ENCODE results near the gene POU6F1. TPM values are rescaled to one million over a fixed set of nuclear protein-coding genes. Genes with fewer than 3 reads are reported as not detected.
"Not testable (repeated sequence)": the region's sequence is repeated elsewhere in the genome, so short reads cannot be mapped to it uniquely, and the experiment has no call there.

The POU6F1 gene
- total RNA-seq = 1.3 and 3.0 TPM in 2 replicates

- peak; percentile 87 to 89 for DNase-seq (ENCODE audit: low read depth in 2 of 2)
These were observed at the start of gene POU6F1 for GRCh38 chr12:51217968-51218606. TSS of gene POU6F1 (minus strand) at chr12:51218062. CDS start at chr12:51206836, 11,226 bp downstream.

GRCh38 chr12:51265024-51265423, 47.2 kb upstream of the POU6F1 start:
- no peak for DNase-seq (ENCODE audit: low read depth in 2 of 2)

- DNase-seq (ENCODE audit: low read depth in 2 of 2) = no peak
These were observed 46.4 kb upstream of the POU6F1 start for GRCh38 chr12:51264297-51264696.

- DNase-seq (ENCODE audit: low read depth in 2 of 2) = no peak
These were observed 45.5 kb upstream of the POU6F1 start for GRCh38 chr12:51263341-51263740.

GRCh38 chr12:51262758-51263177, 44.9 kb upstream of the POU6F1 start:
- peak; percentile 53 to 60 for DNase-seq (ENCODE audit: low read depth in 2 of 2)

- DNase-seq (ENCODE audit: low read depth in 2 of 2) = not testable (repeated sequence)
These were observed 41.7 kb upstream of the POU6F1 start for GRCh38 chr12:51259600-51259999.

- no peak for DNase-seq (ENCODE audit: low read depth in 2 of 2)
These were observed 36.7 kb upstream of the POU6F1 start for GRCh38 chr12:51254536-51254935.

- DNase-seq (ENCODE audit: low read depth in 2 of 2) = no peak
These were observed 35.4 kb upstream of the POU6F1 start for GRCh38 chr12:51253276-51253675.

GRCh38 chr12:51247523-51248206, 29.8 kb upstream of the POU6F1 start:
- no peak for DNase-seq (ENCODE audit: low read depth in 2 of 2)

- peak; percentile 42 to 81 for DNase-seq (ENCODE audit: low read depth in 2 of 2)
These were observed 28.5 kb upstream of the POU6F1 start for GRCh38 chr12:51246254-51246853.

- no peak for DNase-seq (ENCODE audit: low read depth in 2 of 2)
These were observed 27.8 kb upstream of the POU6F1 start for GRCh38 chr12:51245476-51246253.

- peak in 1 of 2 donors; percentile 17 for DNase-seq (ENCODE audit: low read depth in 2 of 2)
These were observed 26.4 kb upstream of the POU6F1 start for GRCh38 chr12:51244269-51244668.

- no peak for DNase-seq (ENCODE audit: low read depth in 2 of 2)
These were observed 25.0 kb upstream of the POU6F1 start for GRCh38 chr12:51242876-51243275.

GRCh38 chr12:51242120-51242519, 24.3 kb upstream of the POU6F1 start:
- no peak for DNase-seq (ENCODE audit: low read depth in 2 of 2)

- DNase-seq (ENCODE audit: low read depth in 2 of 2) = peak in 1 of 2 donors; percentile 9
These were observed 23.1 kb upstream of the POU6F1 start for GRCh38 chr12:51240971-51241370.

- DNase-seq (ENCODE audit: low read depth in 2 of 2) = peak; percentile 98 to 99
These were observed 20.9 kb upstream of the POU6F1 start, which contains the start of gene DAZAP2 for GRCh38 chr12:51238510-51239334. TSS of gene DAZAP2 (plus strand) at chr12:51238826. CDS start at chr12:51238908, 82 bp downstream.

GRCh38 chr12:51238037-51238509, 20.2 kb upstream of the POU6F1 start:
- peak; percentile 16 to 62 for DNase-seq (ENCODE audit: low read depth in 2 of 2)

GRCh38 chr12:51234530-51234929, 16.7 kb upstream of the POU6F1 start:
- no peak for DNase-seq (ENCODE audit: low read depth in 2 of 2)

- no peak for DNase-seq (ENCODE audit: low read depth in 2 of 2)
These were observed 14.8 kb upstream of the POU6F1 start for GRCh38 chr12:51232642-51233041.

- DNase-seq (ENCODE audit: low read depth in 2 of 2) = no peak
These were observed 11.4 kb upstream of the POU6F1 start for GRCh38 chr12:51229116-51229809.

Data from lung microvascular endothelial cell (primary cell).